CD4-positive, alpha-beta T cell (primary cell): ENCODE measurements around the gene ATP13A3. TPM values are rescaled to one million over a fixed set of nuclear protein-coding genes. Genes with fewer than 3 reads are reported as not detected.

Experiments used
- ATAC-seq: fragments of 200-7000 bp; cut with Tn5 transposase; one replicate; pipeline ENCODE4 v1.10.0; 2022; ENCODE audit warnings: mild to moderate bottlenecking; ENCODE audit not compliant: poor library complexity
- CTCF ChIA-PET: fragments of 350-600 bp; sonication (Branson Sonifier 250); formaldehyde crosslinking; loops from one replicate; lab custom pipeline; 2021; ENCODE audit warnings: antibody characterized with exemption, inconsistent platforms; lab: Charles Lee
- POLR2A ChIA-PET: fragments of 350-600 bp; sonication (Branson Sonifier 250); formaldehyde crosslinking; loops from one replicate; lab custom pipeline; 2021; ENCODE audit warnings: antibody characterized with exemption, inconsistent platforms; lab: Charles Lee
- DNase-seq, 14 experiments: peaks; one replicate each; pipeline ENCODE4 v3.0.0-alpha.2; 2013 to 2020; ENCODE audit warnings: mixed read lengths in 2 of 14
- H3K27ac ChIP-seq, 2 donors: one replicate each; pipeline versions ENCODE4 v1.5.1 to v1.7.0; 2013; ENCODE audit warnings: low read length in 2 of 2, low read depth in 1 of 2, mild to moderate bottlenecking in 1 of 2
- H3K27me3 ChIP-seq, 2 experiments: 1 replicate in 1 of 2; 2 replicates in 1 of 2; pipeline versions ENCODE4 v1.6.1 to v1.7.0; 2013; ENCODE audit warnings: low read length in 2 of 2, control low read depth in 1 of 2, mild to moderate bottlenecking in 1 of 2, moderate library complexity in 1 of 2; ENCODE audit not compliant: insufficient read depth in 2 of 2, control insufficient read depth in 1 of 2
- H3K36me3 ChIP-seq: one replicate; pipeline ENCODE4 v1.6.1; 2013; ENCODE audit warnings: low read length, control low read depth; ENCODE audit not compliant: insufficient read depth
- H3K4me1 ChIP-seq: one replicate; pipeline ENCODE4 v1.6.1; 2013; ENCODE audit warnings: low read length, control low read depth; ENCODE audit not compliant: insufficient read depth
- H3K4me3 ChIP-seq: one replicate; pipeline ENCODE4 v1.5.1; 2013; ENCODE audit warnings: mild to moderate bottlenecking, low read length, moderate library complexity
- H3K9me3 ChIP-seq, 2 experiments: 1 replicate in 1 of 2; 2 replicates in 1 of 2; pipeline versions ENCODE4 v1.6.1 to v1.7.0; 2013; ENCODE audit warnings: low read length in 2 of 2, mild to moderate bottlenecking in 2 of 2, control low read depth in 1 of 2, moderate library complexity in 1 of 2; ENCODE audit not compliant: control insufficient read depth in 1 of 2, insufficient read depth in 1 of 2
- H3K27ac Mint-ChIP-seq: one replicate; pipeline ENCODE4 v1.8.0; 2020; ENCODE audit warnings: mixed read lengths
- H3K27me3 Mint-ChIP-seq: one replicate; pipeline ENCODE4 v1.8.0; 2021; ENCODE audit warnings: mixed read lengths
- H3K36me3 Mint-ChIP-seq: one replicate; pipeline ENCODE4 v1.8.0; 2021; ENCODE audit warnings: low read depth, mixed read lengths
- H3K4me1 Mint-ChIP-seq: one replicate; pipeline ENCODE4 v1.8.0; 2021; ENCODE audit warnings: low read depth, mixed read lengths
- H3K4me3 Mint-ChIP-seq: one replicate; pipeline ENCODE4 v1.8.0; 2020; ENCODE audit warnings: mild to moderate bottlenecking, mixed read lengths
- H3K9me3 Mint-ChIP-seq: one replicate; pipeline ENCODE4 v1.8.0; 2020; ENCODE audit warnings: mixed read lengths
- CTCF ChIP-seq: fragments of 200-600 bp; IDR thresholded peaks from one replicate; pipeline ENCODE4 v1.8.0; 2022; ENCODE audit warnings: antibody characterized with exemption, mild to moderate bottlenecking
- intact Hi-C, 2 experiments: fragments of 100-400 bp; cut with DNase I in 1 of 2; cut with micrococcal nuclease in 1 of 2; formaldehyde crosslinking; loops; one replicate each; pipeline versions ENCODE4 v1.15.1 to v1.9.0; 2023 to 2025; cut with DNase I, micrococcal nuclease
- total RNA-seq, 174 experiments: library from RNA in 2 of 174; stranded (reverse) in 2 of 174; gene quantifications; one replicate each; pipeline ENCODE4 v1.2.3 and lab custom pipeline; 2021 to 2026

ATP13A3 gene
- total RNA-seq, 2 experiments from 2014 or later: 46.5 to 52.7 TPM

GRCh38 chr3:194365978-194366490 is 120.8 kb downstream of the ATP13A3 start:
- no peaks in the 10 kb centered on the region for H3K4me1 ChIP-seq

GRCh38 chr3:194365526-194365925 is 121.3 kb downstream of the ATP13A3 start:
- ATAC-seq: no peak
- intact Hi-C loops: no loop called here
- Histone ChIP-seq H3K9me3 (no peaks in the 10 kb centered on the region), H3K27ac (no peak overlapping the region), H3K4me3 (no peak overlapping the region), H3K36me3 (no peaks in the 10 kb centered on the region), H3K4me1 (no peaks in the 10 kb centered on the region), H3K27me3 (peaks cover 4 to 26% of the 10 kb centered on the region in 2 experiments)
- ChIA-PET POLR2A (no interaction called here), CTCF (no interaction called here)
- Mint-ChIP-seq H3K36me3 (no peaks in the 10 kb centered on the region), H3K27ac (no peak overlapping the region), H3K27me3 (peaks cover 30% of the 10 kb centered on the region), H3K4me1 (no peaks in the 10 kb centered on the region), H3K9me3 (no peaks in the 10 kb centered on the region), H3K4me3 (no peak overlapping the region)
- TF ChIP-seq CTCF: no peak
- no peak for DNase-seq

More at GRCh38 chr3:194365978-194366490, 120.8 kb downstream of the ATP13A3 start:
- Histone ChIP-seq H3K9me3 (no peaks in the 10 kb centered on the region), H3K27ac (no peak overlapping the region), H3K27me3 (peaks cover 8 to 30% of the 10 kb centered on the region in 2 experiments), H3K4me3 (no peak overlapping the region), H3K36me3 (no peaks in the 10 kb centered on the region)
- Mint-ChIP-seq H3K9me3 (no peaks in the 10 kb centered on the region), H3K27me3 (peaks cover 33% of the 10 kb centered on the region), H3K27ac (no peak overlapping the region), H3K4me3 (no peak overlapping the region), H3K36me3 (no peaks in the 10 kb centered on the region), H3K4me1 (no peaks in the 10 kb centered on the region)
- TF ChIP-seq CTCF: no peak
- ChIA-PET POLR2A (no interaction called here), CTCF (no interaction called here)
- intact Hi-C loops: no loop called here
- DNase-seq (no peak), ATAC-seq (no peak)

GRCh38 chr3:194364652-194365434 is 122.0 kb downstream of the ATP13A3 start:
- Histone ChIP-seq H3K27ac (no peak overlapping the region), H3K27me3 (peaks cover 0 to 20% of the 10 kb centered on the region in 2 experiments), H3K9me3 (no peaks in the 10 kb centered on the region), H3K36me3 (no peaks in the 10 kb centered on the region), H3K4me3 (no peak overlapping the region), H3K4me1 (no peaks in the 10 kb centered on the region)
- H3K27ac Mint-ChIP-seq: no peak overlapping the region
- intact Hi-C loops: no loop called here
- ChIA-PET POLR2A (no interaction called here), CTCF (interaction anchor here (1.6 kb wide), 1 partner anchor 21 kb away, joined by 7 read pairs; no protein-coding TSS in a partner anchor)
- H3K4me3 Mint-ChIP-seq: no peak overlapping the region
- no peak for ATAC-seq
- DNase-seq: no peak
- H3K27me3 Mint-ChIP-seq: peaks cover 23% of the 10 kb centered on the region
- H3K36me3 Mint-ChIP-seq: no peaks in the 10 kb centered on the region
- H3K4me1 Mint-ChIP-seq: no peaks in the 10 kb centered on the region
- no peak for TF ChIP-seq CTCF
- no peaks in the 10 kb centered on the region for H3K9me3 Mint-ChIP-seq
